ENCODE measurements around the gene NFATC2. TPM values are rescaled to one million over a fixed set of nuclear protein-coding genes. Genes with fewer than 3 reads are reported as not detected.

Gene NFATC2
- polyA plus RNA-seq, 1 donor from 2014 or later: not detected

DNA sequence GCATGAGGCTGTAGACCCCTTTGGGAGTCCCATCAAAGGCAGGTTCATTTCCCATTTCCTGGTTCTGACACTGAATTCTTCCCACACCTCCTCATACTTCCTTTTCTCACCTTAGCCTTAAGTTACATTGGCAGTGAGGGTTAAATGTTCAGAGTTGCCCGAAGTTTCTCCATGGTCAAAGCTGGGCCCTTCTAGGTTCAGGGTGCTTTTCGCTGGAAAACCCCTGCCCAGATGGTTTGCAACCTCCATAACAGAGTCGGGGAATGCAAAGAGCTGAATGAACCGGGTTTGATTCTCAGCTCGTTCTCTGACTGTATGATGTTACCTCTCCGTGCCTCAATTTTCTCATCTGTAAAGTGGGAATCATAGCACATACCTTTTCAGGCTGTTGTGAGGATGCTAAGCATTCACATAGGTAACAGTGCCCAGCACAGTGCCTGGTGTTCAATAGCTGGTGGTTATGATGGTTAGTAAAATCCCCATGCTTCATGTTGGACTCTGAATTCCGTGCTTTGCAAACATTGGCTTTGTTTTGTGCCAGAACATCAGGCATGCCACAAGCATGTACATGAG lies 149.8 kb downstream of the NFATC2 start:
- H3F3A ChIP-seq (ENCODE audit: insufficient read depth, low read length, poor library complexity, severe bottlenecking): no peaks in the 10 kb centered on the region
- H3K27me3 ChIP-seq (ENCODE audit: insufficient read depth, low read depth, low read length): no peaks in the 10 kb centered on the region
- no peak overlapping the region for H3K4me2 ChIP-seq (ENCODE audit: low read length)
- H3K9me3 ChIP-seq (ENCODE audit: low read length): no peaks in the 10 kb centered on the region
- no peak overlapping the region for H3K4me3 ChIP-seq (ENCODE audit: low read length)
- H3K79me2 ChIP-seq (replicated peaks; ENCODE audit: insufficient read depth, low read length): no peaks in the 10 kb centered on the region
- H3K27ac ChIP-seq (ENCODE audit: low read length): no peak overlapping the region
- no peaks in the 10 kb centered on the region for H3K9me2 ChIP-seq (ENCODE audit: insufficient read depth, low read length)
- H2AFZ ChIP-seq (ENCODE audit: low read depth, low read length): no peak overlapping the region
- no peak for TF ChIP-seq MXI1 (conservative IDR thresholded peaks at IDR 0.05; ENCODE audit: poor library complexity, severe bottlenecking)
- TF ChIP-seq TAF1 (IDR thresholded peaks at IDR 0.05; ENCODE audit: low read depth): no peak
- TF ChIP-seq EP300 (conservative IDR thresholded peaks at IDR 0.05; ENCODE audit: poor library complexity, severe bottlenecking): no peak
- TF ChIP-seq, protein P1, sequence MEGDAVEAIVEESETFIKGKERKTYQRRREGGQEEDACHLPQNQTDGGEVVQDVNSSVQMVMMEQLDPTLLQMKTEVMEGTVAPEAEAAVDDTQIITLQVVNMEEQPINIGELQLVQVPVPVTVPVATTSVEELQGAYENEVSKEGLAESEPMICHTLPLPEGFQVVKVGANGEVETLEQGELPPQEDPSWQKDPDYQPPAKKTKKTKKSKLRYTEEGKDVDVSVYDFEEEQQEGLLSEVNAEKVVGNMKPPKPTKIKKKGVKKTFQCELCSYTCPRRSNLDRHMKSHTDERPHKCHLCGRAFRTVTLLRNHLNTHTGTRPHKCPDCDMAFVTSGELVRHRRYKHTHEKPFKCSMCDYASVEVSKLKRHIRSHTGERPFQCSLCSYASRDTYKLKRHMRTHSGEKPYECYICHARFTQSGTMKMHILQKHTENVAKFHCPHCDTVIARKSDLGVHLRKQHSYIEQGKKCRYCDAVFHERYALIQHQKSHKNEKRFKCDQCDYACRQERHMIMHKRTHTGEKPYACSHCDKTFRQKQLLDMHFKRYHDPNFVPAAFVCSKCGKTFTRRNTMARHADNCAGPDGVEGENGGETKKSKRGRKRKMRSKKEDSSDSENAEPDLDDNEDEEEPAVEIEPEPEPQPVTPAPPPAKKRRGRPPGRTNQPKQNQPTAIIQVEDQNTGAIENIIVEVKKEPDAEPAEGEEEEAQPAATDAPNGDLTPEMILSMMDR (IDR thresholded peaks at IDR 0.05; ENCODE audit: poor library complexity, severe bottlenecking): no peak
- TF ChIP-seq SMC3 (conservative IDR thresholded peaks at IDR 0.05; ENCODE audit: poor library complexity): no peak
- TF ChIP-seq, protein P2, sequence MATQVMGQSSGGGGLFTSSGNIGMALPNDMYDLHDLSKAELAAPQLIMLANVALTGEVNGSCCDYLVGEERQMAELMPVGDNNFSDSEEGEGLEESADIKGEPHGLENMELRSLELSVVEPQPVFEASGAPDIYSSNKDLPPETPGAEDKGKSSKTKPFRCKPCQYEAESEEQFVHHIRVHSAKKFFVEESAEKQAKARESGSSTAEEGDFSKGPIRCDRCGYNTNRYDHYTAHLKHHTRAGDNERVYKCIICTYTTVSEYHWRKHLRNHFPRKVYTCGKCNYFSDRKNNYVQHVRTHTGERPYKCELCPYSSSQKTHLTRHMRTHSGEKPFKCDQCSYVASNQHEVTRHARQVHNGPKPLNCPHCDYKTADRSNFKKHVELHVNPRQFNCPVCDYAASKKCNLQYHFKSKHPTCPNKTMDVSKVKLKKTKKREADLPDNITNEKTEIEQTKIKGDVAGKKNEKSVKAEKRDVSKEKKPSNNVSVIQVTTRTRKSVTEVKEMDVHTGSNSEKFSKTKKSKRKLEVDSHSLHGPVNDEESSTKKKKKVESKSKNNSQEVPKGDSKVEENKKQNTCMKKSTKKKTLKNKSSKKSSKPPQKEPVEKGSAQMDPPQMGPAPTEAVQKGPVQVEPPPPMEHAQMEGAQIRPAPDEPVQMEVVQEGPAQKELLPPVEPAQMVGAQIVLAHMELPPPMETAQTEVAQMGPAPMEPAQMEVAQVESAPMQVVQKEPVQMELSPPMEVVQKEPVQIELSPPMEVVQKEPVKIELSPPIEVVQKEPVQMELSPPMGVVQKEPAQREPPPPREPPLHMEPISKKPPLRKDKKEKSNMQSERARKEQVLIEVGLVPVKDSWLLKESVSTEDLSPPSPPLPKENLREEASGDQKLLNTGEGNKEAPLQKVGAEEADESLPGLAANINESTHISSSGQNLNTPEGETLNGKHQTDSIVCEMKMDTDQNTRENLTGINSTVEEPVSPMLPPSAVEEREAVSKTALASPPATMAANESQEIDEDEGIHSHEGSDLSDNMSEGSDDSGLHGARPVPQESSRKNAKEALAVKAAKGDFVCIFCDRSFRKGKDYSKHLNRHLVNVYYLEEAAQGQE (IDR thresholded peaks at IDR 0.05; ENCODE audit: borderline replicate concordance): no peak
- TF ChIP-seq EZH2 (IDR thresholded peaks at IDR 0.05; ENCODE audit: borderline replicate concordance, insufficient read depth, low read length, poor library complexity, severe bottlenecking): no peak
- TF ChIP-seq RAD21 (conservative IDR thresholded peaks at IDR 0.05): no peak
- no peak for TF ChIP-seq POLR2AphosphoS5 (IDR thresholded peaks at IDR 0.05)
- H4K20me1 ChIP-seq (ENCODE audit: insufficient read depth): no peaks in the 10 kb centered on the region
- no peak overlapping the region for H3K9ac ChIP-seq (ENCODE audit: low read length)
- no peaks in the 10 kb centered on the region for H3K36me3 ChIP-seq (ENCODE audit: insufficient read depth, low read length)

DNA sequence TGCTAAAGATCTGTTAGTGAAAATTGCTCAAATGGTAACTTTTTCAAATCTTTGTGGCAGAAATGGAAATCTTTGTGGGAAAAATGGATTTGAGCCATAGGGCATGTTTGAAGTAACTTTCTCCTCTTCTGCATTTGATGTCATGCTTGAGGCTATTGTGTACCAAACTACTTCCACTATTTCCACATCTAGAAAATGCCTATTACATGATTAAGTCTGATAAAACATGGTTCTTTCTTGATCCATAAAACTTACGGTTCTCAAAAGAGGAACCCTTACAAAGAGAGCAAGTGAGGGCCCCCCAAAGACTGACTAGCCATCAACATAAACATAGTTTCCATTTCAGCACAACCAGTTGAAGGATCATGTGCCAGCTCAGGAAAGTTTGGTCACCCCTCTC lies 150.6 kb downstream of the NFATC2 start:
- Histone ChIP-seq H3F3A (ENCODE audit: insufficient read depth, low read length, poor library complexity, severe bottlenecking) (no peaks in the 10 kb centered on the region), H3K79me2 (replicated peaks; ENCODE audit: insufficient read depth, low read length) (no peaks in the 10 kb centered on the region), H3K4me2 (ENCODE audit: low read length) (no peak overlapping the region), H3K4me3 (ENCODE audit: low read length) (no peak overlapping the region), H3K9ac (ENCODE audit: low read length) (no peak overlapping the region), H3K27ac (ENCODE audit: low read length) (no peak overlapping the region), H3K36me3 (ENCODE audit: insufficient read depth, low read length) (no peaks in the 10 kb centered on the region), H4K20me1 (ENCODE audit: insufficient read depth) (no peaks in the 10 kb centered on the region), H3K9me2 (ENCODE audit: insufficient read depth, low read length) (no peaks in the 10 kb centered on the region), H3K9me3 (ENCODE audit: low read length) (no peaks in the 10 kb centered on the region), H3K27me3 (ENCODE audit: insufficient read depth, low read depth, low read length) (no peaks in the 10 kb centered on the region), H2AFZ (ENCODE audit: low read depth, low read length) (no peak overlapping the region)
- no peak for TF ChIP-seq TAF1 (IDR thresholded peaks at IDR 0.05; ENCODE audit: low read depth)
- no peak for TF ChIP-seq EP300 (conservative IDR thresholded peaks at IDR 0.05; ENCODE audit: poor library complexity, severe bottlenecking)
- no peak for TF ChIP-seq EZH2 (IDR thresholded peaks at IDR 0.05; ENCODE audit: borderline replicate concordance, insufficient read depth, low read length, poor library complexity, severe bottlenecking)
- TF ChIP-seq SMC3 (conservative IDR thresholded peaks at IDR 0.05; ENCODE audit: poor library complexity): no peak
- TF ChIP-seq, protein P2 (IDR thresholded peaks at IDR 0.05; ENCODE audit: borderline replicate concordance): no peak
- no peak for TF ChIP-seq POLR2AphosphoS5 (IDR thresholded peaks at IDR 0.05)
- no peak for TF ChIP-seq RAD21 (conservative IDR thresholded peaks at IDR 0.05)
- TF ChIP-seq MXI1 (conservative IDR thresholded peaks at IDR 0.05; ENCODE audit: poor library complexity, severe bottlenecking): no peak
- TF ChIP-seq, protein P1 (IDR thresholded peaks at IDR 0.05; ENCODE audit: poor library complexity, severe bottlenecking): no peak
